B cell (primary cell): ENCODE measurements around the gene METRNL.

Experiments used
- CTCF ChIP-seq: fragments of 200-600 bp; IDR thresholded peaks from one replicate; pipeline ENCODE4 v1.8.0; 2022; ENCODE audit warnings: antibody characterized with exemption, mild to moderate bottlenecking
- EZH2 ChIP-seq: IDR thresholded peaks from 2 replicates; pipeline ENCODE4 v1.6.1; 2012; ENCODE audit warnings: borderline replicate concordance, low read depth, mild to moderate bottlenecking, moderate library complexity, low read length; ENCODE audit not compliant: insufficient read depth, poor library complexity, severe bottlenecking

- no peak for TF ChIP-seq CTCF
- TF ChIP-seq EZH2: no peak
These were observed 14.4 kb upstream of the METRNL start for GRCh38 chr17:83064732-83065659.
